ENCODE results near the gene DSN1.

Gene DSN1

DNA sequence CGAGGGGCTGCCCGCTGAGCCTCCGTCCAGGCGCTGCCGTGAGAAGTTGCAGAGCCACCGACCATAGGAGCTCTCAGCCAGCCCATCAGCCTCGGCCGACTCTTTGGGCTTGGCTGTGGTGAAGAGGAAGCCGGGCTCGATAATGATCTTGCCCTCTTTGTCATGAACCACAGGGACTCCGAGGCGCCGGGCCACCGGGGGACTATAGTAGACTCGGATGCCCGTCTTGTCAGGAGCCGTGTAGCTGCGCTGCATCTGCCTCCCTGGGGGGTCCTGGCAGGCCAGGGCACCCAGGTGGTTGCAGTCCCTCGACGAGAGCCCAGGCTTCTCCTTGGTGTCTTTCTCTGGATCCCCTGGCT lies 20.5 kb upstream of the DSN1 start:
- DNase-seq = no peak

GRCh38 chr20:36793294-36794115 lies 19.9 kb upstream of the DSN1 start:
- DNase-seq = no peak

DNA sequence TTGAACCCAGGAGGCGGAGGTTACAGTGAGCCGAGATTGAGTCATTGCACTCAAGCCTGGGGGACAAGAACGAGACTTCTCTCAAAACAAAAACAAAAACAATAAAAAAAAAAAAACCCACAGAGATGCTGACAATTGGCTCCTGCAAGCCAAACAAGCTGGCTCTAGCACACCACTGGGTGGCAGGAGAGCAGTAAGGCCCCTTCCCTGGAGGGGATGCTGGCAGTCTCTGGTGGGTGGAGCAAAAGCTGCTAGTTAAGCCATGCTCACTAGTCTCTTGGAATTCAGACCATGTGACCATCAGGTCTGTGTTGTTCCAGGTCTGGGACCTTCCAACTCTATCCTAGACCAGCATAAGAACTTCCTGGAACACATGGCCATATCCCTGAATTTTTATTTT lies 18.9 kb upstream of the DSN1 start:
- no peak for DNase-seq

GRCh38 chr20:36791862-36792261 lies 18.3 kb upstream of the DSN1 start:
- DNase-seq = no peak

DNA sequence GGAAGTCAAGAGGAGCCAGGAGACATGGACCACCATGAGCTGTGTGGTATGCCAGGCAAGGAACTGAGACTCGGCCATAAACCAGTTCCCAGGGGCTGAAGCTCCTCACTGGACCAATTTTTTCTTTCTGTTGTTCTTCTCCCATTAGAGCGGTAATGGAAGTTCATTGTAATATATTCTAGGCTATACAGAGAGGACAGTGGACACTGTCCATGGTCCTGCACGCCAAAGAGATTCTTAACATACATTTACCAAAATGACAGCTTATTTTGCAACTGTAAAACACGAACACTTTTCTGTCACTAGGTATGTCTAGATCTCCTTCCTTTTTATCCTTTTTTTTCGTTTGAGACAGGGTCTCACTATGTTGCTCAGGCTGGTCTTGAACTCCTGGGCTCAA lies 13.1 kb upstream of the DSN1 start:
- DNase-seq = no peak

DNA sequence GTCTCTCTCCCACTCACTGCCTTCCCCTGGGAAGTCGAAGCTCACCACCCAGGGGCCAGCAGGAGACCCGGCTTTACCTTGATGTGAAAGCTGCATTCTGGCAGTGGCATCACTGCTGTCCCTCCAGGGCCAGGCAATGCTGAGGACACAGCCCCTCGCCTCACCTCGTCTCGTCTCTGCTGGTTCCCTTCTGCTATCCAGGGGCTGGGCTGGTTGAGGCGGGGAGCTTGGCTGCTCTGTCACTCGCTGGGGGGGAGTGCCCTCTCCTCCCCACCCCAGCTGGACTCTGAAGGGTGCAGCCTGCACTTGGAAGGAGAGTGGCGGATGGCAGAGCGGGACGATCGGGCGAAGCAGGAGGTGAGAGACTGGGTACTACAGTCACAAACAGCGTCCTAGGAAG lies 12.7 kb upstream of the DSN1 start:
- DNase-seq = no peak

GRCh38 chr20:36785308-36785707 lies 11.7 kb upstream of the DSN1 start:
- no peak for DNase-seq

DNA sequence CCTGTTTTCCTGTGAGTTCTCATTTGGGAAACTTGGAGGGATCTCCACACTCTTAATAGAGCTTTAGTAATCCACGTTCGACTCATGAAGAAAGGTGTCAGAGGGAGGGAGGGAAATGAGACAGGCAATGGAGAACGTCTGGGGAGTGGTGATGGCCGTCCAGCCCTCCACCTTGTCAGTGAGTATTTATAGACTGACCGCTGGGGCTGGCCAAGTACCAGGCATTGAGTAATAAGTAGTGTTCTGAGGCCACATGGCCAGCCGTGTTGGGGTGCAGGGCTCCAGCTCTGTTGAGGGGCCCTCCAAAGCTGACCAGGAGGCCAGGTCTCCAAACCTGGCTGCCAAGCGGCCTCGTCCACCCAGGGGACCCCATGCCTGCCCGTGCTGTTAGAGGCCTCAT lies 11.3 kb upstream of the DSN1 start:
- no peak for DNase-seq

- DNase-seq = no peak
These were observed 10.6 kb upstream of the DSN1 start for GRCh38 chr20:36784116-36784515.

DNA sequence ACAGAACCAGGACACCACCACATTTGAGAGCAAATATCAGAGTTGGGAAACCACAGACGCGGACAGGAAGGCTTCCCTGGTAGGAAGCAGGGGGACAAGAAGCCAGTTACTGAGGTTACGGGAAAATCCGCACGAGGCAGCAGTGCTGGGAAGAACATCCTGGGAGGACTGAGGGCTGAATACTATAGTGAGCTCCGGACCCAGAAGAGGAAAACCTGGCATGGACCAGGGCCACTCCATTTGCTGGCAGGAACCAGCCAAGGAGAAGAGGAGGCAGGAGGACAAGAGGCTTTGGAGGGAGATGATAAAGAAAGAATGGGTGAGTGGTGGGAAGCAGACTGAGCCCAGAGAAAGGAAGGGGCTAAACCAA lies 6.1 kb upstream of the DSN1 start:
- no peak for DNase-seq

GRCh38 chr20:36778831-36779655 lies 5.5 kb upstream of the DSN1 start:
- no peak for DNase-seq

GRCh38 chr20:36777576-36777975 lies 4.0 kb upstream of the DSN1 start:
- DNase-seq = no peak

DNA sequence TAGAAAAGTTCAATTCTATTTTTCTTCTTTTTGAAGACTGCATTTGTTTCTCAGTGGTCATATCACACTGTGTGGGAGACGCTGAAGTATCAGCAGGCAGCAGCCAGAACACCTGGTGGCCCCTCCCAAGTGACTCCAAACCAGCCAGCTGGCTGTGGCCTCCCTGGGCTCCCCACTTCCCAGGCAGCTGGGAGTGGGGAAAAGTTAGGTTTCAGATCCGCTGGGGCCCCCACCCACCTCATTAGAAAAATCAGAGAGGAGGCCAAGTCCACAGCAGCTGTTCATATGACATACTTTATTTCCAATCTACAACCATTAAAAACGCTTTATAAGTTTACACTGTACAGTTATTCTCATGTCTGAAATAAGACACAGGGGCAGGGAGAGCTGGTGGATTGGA lies 3.6 kb upstream of the DSN1 start:
- DNase-seq = no peak

DNA sequence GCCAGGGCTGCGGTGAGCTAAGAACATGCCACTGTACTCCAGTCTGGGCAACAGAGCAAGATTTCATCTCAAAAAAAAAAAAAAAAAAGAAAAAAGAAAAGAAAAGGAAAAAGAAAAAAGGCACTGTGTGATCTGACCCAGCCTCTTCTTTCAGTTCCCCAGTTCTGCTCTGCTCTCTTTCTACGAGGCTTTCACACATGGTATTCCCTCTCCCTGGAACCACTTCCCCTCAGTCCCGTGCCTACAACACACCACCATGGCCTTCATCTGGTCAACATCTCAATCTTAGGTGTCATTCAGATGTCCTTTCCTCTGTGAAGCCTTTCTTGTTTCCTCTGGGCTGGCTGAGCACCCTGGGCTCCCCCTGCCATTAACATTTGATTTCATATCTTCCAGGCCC lies 2.3 kb upstream of the DSN1 start:
- DNase-seq = no peak

DNA sequence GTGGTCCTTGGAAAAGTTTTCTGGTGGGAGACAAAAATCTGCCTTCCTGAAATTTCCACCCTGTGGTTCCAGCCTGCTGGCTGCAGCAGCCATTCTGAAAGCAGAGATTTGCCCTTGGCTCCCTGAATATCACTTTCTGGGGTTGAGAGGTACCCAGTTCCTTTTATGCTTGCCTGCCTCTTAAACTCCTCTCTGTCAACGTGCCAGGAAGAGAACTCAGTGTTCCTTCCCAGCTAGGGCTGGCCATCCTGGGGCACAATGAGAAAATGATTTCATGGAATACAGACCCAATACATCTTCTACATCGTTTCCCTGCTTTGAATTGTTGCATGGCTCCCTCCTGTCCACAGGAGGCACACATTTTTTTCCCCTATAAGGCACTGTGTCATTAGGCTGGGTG lies 1.6 kb upstream of the DSN1 start:
- no peak for DNase-seq

GRCh38 chr20:36773107-36773596 lies 411 bp downstream of the DSN1 start:
- peak; percentile 9 for DNase-seq

- DNase-seq = no peak
These were observed 2.9 kb downstream of the DSN1 start for GRCh38 chr20:36770680-36771079.

DNA sequence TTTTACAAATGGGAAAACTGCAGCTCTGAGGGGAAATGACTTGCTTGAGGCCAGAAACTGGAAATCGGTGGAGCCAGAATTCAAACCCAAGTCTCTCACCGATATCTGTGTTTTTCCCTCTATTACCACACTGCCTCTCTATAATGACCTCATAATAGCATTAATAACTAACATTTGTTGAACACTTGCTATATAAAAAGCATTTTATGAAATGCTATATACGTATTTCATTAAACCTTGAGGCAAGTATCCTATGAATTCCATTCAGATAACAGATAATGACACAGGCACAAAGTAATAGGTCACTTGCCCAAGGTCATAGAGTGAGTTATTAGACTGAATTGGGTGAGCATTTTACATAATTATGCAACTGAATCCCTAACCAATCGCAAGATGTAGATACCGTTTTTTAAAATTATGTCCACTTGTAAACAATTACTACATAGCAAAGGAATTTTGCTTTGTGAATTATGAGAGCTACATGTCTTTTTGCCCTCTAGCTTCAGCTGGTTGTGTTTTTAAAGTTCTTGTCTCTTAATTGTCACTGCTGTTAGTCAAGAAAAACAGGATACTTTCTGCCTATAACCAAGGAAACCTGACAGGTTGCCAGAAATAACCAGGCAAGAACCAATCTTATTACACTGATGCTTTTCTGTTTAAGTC lies 4.7 kb downstream of the DSN1 start:
- DNase-seq = no peak

GRCh38 chr20:36761125-36761524 lies 12.4 kb downstream of the DSN1 start:
- DNase-seq = no peak

DNA sequence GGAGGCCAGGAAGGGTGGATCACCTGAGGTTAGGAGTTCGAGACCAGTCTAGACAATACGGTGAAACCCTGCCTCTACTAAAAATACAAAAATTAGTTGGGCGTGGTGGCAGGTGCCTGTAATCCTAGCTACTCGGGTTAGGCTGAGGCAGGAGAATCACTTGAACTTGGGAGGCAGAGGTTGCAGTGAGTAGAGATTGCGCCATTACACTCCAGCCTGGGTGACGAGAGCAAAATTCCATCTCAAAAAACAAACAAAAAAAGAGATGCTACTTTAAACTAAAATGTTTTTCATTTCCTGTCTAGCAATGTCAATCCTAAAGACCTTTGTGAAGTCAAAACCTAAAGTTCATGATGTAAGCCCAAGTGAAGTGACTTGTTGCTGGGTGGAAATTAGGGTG lies 12.9 kb downstream of the DSN1 start:
- no peak for DNase-seq

DNA sequence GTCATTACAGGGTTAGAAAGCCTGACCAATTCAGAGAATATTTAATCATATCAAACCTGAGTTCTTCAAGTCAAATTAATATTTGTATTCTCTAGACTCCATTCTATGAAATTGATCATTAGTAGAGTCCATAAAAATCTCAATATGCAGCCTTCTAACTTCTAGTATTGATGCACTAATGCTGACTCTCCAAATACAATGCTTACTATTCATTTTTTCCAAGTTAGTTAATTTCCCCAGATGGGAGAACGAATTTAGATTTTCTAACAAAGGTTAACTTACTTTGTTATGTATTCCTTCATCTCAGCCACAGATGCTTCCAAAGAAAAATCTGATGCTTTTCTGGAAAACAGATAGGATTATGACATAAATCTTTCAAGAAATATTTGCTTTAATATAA lies 15.3 kb downstream of the DSN1 start:
- no peak for DNase-seq

DNA sequence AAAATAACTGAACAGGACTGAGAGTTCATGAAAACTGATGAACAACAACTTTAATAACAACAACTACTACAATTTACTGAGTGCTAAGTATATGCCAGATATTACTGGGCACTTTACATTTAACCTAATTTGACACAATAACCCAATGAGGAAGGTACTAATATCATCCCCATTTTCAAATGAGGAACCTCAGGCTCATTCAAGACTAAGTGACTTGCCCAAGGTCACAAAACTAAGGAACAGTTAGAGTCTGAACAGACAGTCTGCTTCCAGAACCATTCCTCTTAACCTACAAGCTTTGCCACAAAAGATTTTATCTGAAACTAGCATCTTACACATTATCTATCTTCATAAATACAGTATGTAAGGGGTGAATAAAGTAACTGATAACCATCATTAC lies 17.1 kb downstream of the DSN1 start:
- no peak for DNase-seq

GRCh38 chr20:36754656-36755222 lies 18.8 kb downstream of the DSN1 start:
- DNase-seq = peak; percentile 68

DNA sequence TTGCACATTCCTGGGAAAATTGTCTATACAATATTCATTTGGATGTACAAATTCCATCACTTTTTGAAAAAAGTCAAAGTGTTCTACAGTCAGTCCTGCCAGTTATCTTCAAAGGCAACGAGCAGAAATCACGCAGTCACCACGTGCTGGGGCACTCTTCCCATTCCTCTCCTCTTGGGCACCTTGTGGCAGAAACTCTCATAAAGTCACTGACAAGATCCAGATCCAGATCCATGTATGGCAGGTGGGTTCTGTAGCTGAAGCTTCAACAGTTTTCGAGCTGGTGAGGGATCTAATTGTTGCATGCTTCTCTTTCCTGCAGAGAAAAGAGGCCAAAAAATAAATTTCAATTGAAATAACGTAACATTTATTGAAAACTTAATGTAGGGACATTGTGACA lies 21.0 kb downstream of the DSN1 start:
- no peak for DNase-seq

All from CD4-positive, alpha-beta T cell treated with Interleukin-12 subunit alpha and Interleukin-12 subunit beta, for 1 hour (primary cell).